ENCODE measurements around the gene PDE7B.

GRCh38 chr6:135905604-135906300 lies 54.3 kb downstream of the PDE7B start:
- TF ChIP-seq CTCF (conservative IDR thresholded peaks at IDR 0.05; ENCODE audit: low read depth, low read length) = no peak
- TF ChIP-seq EZH2 (IDR thresholded peaks at IDR 0.05; ENCODE audit: borderline replicate concordance, low read depth, low read length, poor library complexity, severe bottlenecking) = no peak

Measured in A673 (cell line).